Tibial nerve (tissue), 3 donors: ENCODE data around the gene RUSF1.

Experiments used
- POLR2A ChIP-seq, 2 donors: fragments of 450-650 bp; IDR thresholded peaks; one replicate each; pipeline ENCODE4 v1.6.1; 2017; ENCODE audit warnings: antibody characterized with exemption in 2 of 2, mild to moderate bottlenecking in 2 of 2, moderate library complexity in 2 of 2
- TF ChIP-seq, protein P1 (sequence below), 5 experiments: fragments of 200-600 bp in 3 of 5; fragments of 450-650 bp in 2 of 5; sonication (generic) in 3 of 5; IDR thresholded peaks; one replicate each; pipeline ENCODE4 v1.5.1; 2016 to 2019; ENCODE audit warnings: antibody characterized with exemption in 5 of 5, mild to moderate bottlenecking in 3 of 5, moderate library complexity in 2 of 5

DNA sequence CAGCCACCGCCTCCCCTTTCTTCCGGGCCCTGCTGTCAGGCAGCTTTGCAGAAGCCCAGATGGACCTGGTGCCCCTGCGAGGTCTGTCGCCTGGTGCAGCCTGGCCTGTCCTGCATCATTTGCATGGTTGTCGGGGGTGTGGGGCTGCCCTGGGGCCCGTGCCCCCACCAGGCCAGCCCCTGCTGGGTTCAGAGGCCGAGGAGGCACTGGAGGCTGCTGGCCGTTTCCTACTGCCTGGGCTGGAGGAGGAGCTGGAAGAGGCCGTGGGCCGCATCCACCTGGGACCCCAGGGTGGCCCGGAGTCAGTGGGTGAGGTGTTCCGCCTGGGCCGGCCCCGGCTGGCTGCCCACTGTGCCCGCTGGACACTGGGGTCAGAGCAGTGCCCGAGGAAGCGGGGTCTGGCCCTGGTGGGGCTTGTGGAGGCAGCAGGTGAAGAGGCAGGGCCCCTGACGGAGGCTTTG is 41.8 kb downstream of the RUSF1 start:
- no peak for TF ChIP-seq POLR2A (IDR thresholded peaks at IDR 0.05)
- TF ChIP-seq, protein P1, sequence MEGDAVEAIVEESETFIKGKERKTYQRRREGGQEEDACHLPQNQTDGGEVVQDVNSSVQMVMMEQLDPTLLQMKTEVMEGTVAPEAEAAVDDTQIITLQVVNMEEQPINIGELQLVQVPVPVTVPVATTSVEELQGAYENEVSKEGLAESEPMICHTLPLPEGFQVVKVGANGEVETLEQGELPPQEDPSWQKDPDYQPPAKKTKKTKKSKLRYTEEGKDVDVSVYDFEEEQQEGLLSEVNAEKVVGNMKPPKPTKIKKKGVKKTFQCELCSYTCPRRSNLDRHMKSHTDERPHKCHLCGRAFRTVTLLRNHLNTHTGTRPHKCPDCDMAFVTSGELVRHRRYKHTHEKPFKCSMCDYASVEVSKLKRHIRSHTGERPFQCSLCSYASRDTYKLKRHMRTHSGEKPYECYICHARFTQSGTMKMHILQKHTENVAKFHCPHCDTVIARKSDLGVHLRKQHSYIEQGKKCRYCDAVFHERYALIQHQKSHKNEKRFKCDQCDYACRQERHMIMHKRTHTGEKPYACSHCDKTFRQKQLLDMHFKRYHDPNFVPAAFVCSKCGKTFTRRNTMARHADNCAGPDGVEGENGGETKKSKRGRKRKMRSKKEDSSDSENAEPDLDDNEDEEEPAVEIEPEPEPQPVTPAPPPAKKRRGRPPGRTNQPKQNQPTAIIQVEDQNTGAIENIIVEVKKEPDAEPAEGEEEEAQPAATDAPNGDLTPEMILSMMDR (IDR thresholded peaks at IDR 0.05), result no peak
